Measurements from ENCODE around the gene SLC12A4. TPM values are rescaled to one million over a fixed set of nuclear protein-coding genes. Genes with fewer than 3 reads are reported as not detected.

The SLC12A4 gene
- total RNA-seq, 4 donors from 2014 or later = 65.8 to 142 (median 81.3) TPM

DNA sequence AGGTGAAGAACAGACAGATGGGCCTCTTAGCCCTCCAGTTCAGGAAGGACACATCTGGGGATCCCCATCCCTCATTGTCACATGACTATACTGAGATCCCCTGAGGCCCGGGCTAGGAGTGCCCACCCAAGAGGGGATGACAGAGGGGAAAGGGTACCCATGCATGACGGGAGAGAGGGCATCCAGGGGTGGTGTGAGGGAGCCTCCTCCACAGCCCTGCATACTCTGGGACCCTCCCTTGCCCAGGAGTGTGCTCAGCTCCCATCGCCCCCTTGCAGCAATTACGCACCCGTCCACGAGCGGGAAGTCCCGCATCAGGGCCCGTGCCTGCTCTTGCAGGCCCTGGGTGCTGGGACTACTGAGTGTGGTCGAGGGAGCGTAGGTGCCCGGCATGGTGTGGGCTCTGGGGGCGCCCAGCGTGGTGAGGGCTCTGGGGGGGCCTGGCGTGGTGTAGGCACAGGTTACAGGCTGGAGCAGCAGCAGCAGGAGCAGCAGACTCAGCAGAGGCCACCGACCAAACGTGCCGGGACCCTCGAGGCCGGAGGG is 24.3 kb upstream of the SLC12A4 start:
- Histone ChIP-seq H3K36me3 (no peaks in the 10 kb centered on the region), H3K27ac (replicated peaks in 1 of 4) (peak overlapping the region in 3 of 4 donors; percentile 46 to 60 (median 52)), H3K27me3 (no peaks in the 10 kb centered on the region), H3K4me3 (peak overlapping the region; percentile 42 to 55 (median 46)), H3K9me3 (no peaks in the 10 kb centered on the region), H3K4me1 (peaks cover 10 to 15% (median 13%) of the 10 kb centered on the region in 4 donors)
- TF ChIP-seq EP300 (IDR thresholded peaks at IDR 0.05) = no peak
- no peak for TF ChIP-seq CTCF (IDR thresholded peaks at IDR 0.05)
- no peak for TF ChIP-seq POLR2A (IDR thresholded peaks at IDR 0.05; ENCODE audit: low read depth)
- TF ChIP-seq POLR2AphosphoS5 (IDR thresholded peaks at IDR 0.05) = no peak
- 87% methylated on average over 3 of the region's 20 CpGs for WGBS
- intact Hi-C loops (cut with DNase I) = loop anchor here (5.0 kb wide), 2 partner anchors 50 to 235 kb away; no protein-coding TSS in a partner anchor
- no peak for DNase-seq (ENCODE audit: extremely low spot score)

DNA sequence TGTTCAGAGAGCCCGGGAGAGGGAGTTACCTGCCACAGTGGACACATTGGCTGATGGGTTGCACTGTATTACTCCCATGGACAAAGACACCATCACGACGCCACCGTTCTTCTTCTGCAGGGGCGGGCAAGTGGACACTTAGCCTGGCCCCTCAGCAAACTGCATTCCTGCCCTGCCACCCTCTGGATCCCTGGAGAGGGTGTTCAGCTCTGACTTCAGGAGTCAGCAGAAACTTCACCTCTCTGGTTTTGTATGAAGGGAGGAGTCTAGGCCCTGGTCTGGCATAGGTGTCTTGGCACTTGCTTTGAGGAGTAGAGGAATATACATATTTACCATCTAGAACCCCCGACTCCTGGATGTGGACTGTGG is 21.6 kb upstream of the SLC12A4 start:
- H3K27ac ChIP-seq (replicated peaks in 1 of 4) = no peak overlapping the region
- WGBS = 71% methylated on average over 5 of the region's 6 CpGs
- H3K9me3 ChIP-seq = no peaks in the 10 kb centered on the region
- no peak for DNase-seq (ENCODE audit: extremely low spot score)
- peaks cover 12 to 19% (median 14%) of the 10 kb centered on the region in 4 donors for H3K4me1 ChIP-seq
- H3K4me3 ChIP-seq = no peak overlapping the region
- intact Hi-C loops (cut with DNase I) = loop anchor here (5.0 kb wide), 2 partner anchors 52 to 237 kb away; no protein-coding TSS in a partner anchor
- no peaks in the 10 kb centered on the region for H3K36me3 ChIP-seq
- no peak for TF ChIP-seq CTCF (IDR thresholded peaks at IDR 0.05)
- TF ChIP-seq POLR2A (IDR thresholded peaks at IDR 0.05; ENCODE audit: low read depth) = no peak
- TF ChIP-seq POLR2AphosphoS5 (IDR thresholded peaks at IDR 0.05) = no peak
- no peak for TF ChIP-seq EP300 (IDR thresholded peaks at IDR 0.05)
- H3K27me3 ChIP-seq = no peaks in the 10 kb centered on the region

GRCh38 chr16:67989322-67990017 is 21.0 kb upstream of the SLC12A4 start:
- H3K9me3 ChIP-seq = no peaks in the 10 kb centered on the region
- 91% methylated on average over 4 of the region's 8 CpGs for WGBS
- peaks cover 17 to 24% (median 19%) of the 10 kb centered on the region in 4 donors for H3K4me1 ChIP-seq
- H3K36me3 ChIP-seq = no peaks in the 10 kb centered on the region
- TF ChIP-seq CTCF (IDR thresholded peaks at IDR 0.05) = no peak
- no peak for TF ChIP-seq POLR2AphosphoS5 (IDR thresholded peaks at IDR 0.05)
- TF ChIP-seq POLR2A (IDR thresholded peaks at IDR 0.05; ENCODE audit: low read depth) = no peak
- no peak for TF ChIP-seq EP300 (IDR thresholded peaks at IDR 0.05)
- DNase-seq (ENCODE audit: extremely low spot score) = no peak
- no peak overlapping the region for H3K27ac ChIP-seq (replicated peaks in 1 of 4)
- H3K27me3 ChIP-seq = no peaks in the 10 kb centered on the region
- intact Hi-C loops (cut with DNase I) = loop anchor here (5.0 kb wide), 2 partner anchors 53 to 238 kb away; no protein-coding TSS in a partner anchor
- no peak overlapping the region for H3K4me3 ChIP-seq

- H3K9me3 ChIP-seq = no peaks in the 10 kb centered on the region
- 81% methylated on average over 3 of the region's 3 CpGs for WGBS
- H3K27ac ChIP-seq (replicated peaks in 1 of 4) = no peak overlapping the region
- peaks cover 14 to 28% (median 23%) of the 10 kb centered on the region in 4 donors for H3K4me1 ChIP-seq
- H3K36me3 ChIP-seq = no peaks in the 10 kb centered on the region
- intact Hi-C loops (cut with DNase I) = no loop called here
- no peak for DNase-seq (ENCODE audit: extremely low spot score)
- H3K4me3 ChIP-seq = no peak overlapping the region
- peaks cover 0 to under 1% (median 0%) of the 10 kb centered on the region in 4 donors for H3K27me3 ChIP-seq
- TF ChIP-seq POLR2AphosphoS5 (IDR thresholded peaks at IDR 0.05) (no peak), POLR2A (IDR thresholded peaks at IDR 0.05; ENCODE audit: low read depth) (no peak), EP300 (IDR thresholded peaks at IDR 0.05) (no peak), CTCF (IDR thresholded peaks at IDR 0.05) (no peak)
Measured at GRCh38 chr16:67988675-67989074, 20.2 kb upstream of the SLC12A4 start.
